ENCODE results near the gene ZNF625.
A peak's percentile ranks its signal among the peaks of the same experiment; 100 is the strongest.
"Not testable (repeated sequence)": the region's sequence is repeated elsewhere in the genome, so short reads cannot be mapped to it uniquely, and the experiment has no call there.

The ZNF625 gene

GRCh38 chr19:12137221-12137940, 19.2 kb downstream of the ZNF625 start:
- DNase-seq (ENCODE audit: low read depth) = no peak

- no peak for DNase-seq (ENCODE audit: low read depth)
These were observed 23.5 kb downstream of the ZNF625 start for GRCh38 chr19:12133069-12133468.

- DNase-seq (ENCODE audit: low read depth) = no peak
These were observed 29.8 kb downstream of the ZNF625 start for GRCh38 chr19:12126707-12127106.

GRCh38 chr19:12117201-12117970, 39.1 kb downstream of the ZNF625 start:
- DNase-seq (ENCODE audit: low read depth) = no peak

GRCh38 chr19:12113121-12113520, 43.4 kb downstream of the ZNF625 start:
- DNase-seq (ENCODE audit: low read depth) = no peak

- no peak for DNase-seq (ENCODE audit: low read depth)
These were observed 43.8 kb downstream of the ZNF625 start for GRCh38 chr19:12112701-12113100.

- DNase-seq (ENCODE audit: low read depth) = no peak
These were observed 44.4 kb downstream of the ZNF625 start for GRCh38 chr19:12111943-12112637.

GRCh38 chr19:12111176-12111575, 45.4 kb downstream of the ZNF625 start:
- no peak for DNase-seq (ENCODE audit: low read depth)

GRCh38 chr19:12103909-12104308, 52.6 kb downstream of the ZNF625 start:
- DNase-seq (ENCODE audit: low read depth) = not testable (repeated sequence)

GRCh38 chr19:12098040-12098439, 58.5 kb downstream of the ZNF625 start:
- no peak for DNase-seq (ENCODE audit: low read depth)

GRCh38 chr19:12095111-12095790, 61.3 kb downstream of the ZNF625 start:
- DNase-seq (ENCODE audit: low read depth) = peak; percentile 62
